HG03342 (cell line): Measurements from ENCODE around the gene RBM20.

Source experiments
- ATAC-seq: cut with Tn5 transposase; IDR thresholded peaks from one replicate; pipeline ENCODE4 v1.9.1; 2021; ENCODE audit warnings: mild to moderate bottlenecking, moderate library complexity; ENCODE audit not compliant: unreplicated experiment

Gene RBM20

DNA sequence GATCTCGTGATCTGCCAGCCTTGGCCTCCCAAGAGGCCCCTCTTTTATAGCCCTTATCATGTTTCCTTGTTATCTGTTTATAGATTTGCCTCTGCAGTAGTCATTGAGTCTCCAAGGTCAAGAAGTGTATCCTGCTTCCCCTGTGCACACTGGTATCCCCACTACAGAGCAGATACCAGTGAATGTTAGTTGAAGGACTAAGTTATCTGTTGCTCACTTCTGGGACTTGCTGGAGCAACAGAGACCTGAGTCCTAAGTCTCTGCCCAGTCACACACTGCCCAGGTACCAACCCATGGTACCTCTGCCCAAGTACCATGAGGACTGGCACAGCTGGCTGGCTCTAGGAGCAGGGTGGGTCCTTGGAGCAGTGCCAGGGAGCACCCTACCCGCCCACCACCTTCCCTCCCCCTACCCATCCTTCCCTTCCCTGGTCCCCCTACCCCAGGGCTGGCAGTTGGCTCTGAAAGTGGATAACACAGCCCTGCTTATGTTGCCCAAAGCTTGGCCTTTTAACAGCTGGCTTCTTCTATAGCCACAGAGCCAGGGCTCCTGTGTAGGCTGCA lies 201.1 kb downstream of the RBM20 start:
- no peak for ATAC-seq

DNA sequence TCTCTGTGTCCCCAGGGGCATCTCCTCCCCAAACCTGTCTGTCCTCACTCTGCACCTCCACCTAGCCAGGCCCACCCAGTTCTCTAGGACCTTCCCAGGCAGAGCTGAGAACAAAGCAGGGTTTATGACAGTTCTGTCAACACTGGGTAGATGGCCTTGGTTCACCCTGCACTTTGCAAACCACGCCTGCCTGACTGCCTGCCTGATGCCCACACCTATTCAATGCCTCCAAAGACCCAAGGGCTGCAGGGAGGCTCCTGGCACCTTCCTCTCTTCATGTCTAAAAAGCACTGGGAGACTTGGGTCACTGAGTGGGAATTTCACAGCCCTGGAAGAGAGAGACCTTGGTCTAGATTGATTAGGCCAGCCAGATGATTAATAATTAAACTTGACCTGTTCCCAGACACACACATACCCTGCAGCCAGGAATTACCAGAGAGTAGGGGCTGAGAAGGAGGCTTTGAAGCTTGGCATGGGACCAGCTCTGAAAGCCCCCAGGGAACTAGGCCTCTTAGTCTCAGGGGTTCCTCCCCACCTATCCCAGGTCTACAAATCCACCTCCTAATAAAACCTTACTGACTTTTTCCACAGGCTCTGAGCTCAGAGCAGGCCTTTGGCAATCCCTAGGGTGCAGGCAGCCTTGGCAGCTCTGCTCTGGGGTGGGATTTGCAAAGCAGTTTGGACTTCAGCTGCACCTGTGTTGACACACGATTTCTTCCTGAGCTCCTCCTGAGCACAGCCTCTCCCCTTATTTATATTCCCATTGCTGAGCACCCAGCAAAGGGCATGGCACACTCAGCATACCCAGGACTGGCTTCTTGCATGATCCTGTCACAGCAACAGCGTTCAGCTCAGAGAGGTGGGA lies 201.9 kb downstream of the RBM20 start:
- ATAC-seq = no peak

DNA sequence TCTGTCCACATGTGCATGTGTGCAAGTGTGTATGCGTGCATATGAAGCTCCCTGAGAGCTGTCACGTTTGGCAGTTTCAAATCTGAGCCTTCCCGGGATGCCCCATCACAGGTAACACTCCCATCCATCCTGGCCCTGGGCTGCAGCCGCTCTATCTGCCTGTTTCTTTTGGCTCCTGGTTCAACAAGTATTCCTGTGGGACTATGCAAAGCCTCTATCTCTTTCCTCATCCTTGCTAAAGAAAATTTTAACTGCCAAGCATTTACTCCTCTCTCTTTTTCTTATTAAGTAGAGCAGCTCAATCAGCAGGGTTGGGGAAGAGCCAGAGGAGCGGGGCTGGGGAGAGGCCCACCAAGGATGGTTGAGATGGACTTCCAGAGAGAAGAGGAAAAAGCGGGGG lies 203.2 kb downstream of the RBM20 start:
- no peak for ATAC-seq

DNA sequence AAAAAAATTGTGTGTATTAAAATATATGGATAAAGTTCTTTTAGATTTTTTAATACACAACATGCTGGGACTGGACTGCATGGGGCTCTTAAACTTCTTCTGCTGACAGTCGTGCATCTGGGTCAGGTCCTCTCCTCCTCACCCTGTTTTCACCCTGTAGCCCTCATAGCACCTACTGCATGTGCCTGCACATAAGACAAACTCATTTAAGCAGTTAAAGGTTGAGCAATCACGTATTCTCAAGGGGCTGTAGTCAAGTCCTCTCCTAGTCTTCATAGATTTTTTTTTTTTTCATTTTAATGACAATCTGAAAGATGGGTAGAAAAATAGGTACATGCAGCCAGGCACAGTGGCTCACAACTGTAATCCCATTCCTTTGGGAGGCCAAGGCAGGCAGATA lies 204.0 kb downstream of the RBM20 start:
- no peak for ATAC-seq

DNA sequence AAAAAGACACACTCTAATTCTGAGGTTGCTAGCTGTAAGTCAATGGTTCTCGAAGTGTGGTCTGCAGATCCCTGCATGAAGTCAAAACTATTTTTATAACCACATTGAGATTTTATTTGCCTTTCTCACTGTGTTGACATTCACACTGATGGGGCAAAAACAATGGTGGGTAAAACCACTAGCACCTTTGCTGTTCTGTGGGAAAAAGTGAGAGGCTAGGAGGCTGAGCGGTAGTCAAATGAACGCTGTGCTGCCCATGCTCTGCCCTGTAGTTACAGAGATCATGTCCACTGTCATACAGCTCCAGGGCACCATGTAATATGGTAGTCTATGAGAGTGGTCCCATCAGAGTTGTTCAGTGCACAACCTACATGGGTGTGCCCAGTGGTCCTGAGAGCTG lies 206.0 kb downstream of the RBM20 start:
- ATAC-seq = no peak

DNA sequence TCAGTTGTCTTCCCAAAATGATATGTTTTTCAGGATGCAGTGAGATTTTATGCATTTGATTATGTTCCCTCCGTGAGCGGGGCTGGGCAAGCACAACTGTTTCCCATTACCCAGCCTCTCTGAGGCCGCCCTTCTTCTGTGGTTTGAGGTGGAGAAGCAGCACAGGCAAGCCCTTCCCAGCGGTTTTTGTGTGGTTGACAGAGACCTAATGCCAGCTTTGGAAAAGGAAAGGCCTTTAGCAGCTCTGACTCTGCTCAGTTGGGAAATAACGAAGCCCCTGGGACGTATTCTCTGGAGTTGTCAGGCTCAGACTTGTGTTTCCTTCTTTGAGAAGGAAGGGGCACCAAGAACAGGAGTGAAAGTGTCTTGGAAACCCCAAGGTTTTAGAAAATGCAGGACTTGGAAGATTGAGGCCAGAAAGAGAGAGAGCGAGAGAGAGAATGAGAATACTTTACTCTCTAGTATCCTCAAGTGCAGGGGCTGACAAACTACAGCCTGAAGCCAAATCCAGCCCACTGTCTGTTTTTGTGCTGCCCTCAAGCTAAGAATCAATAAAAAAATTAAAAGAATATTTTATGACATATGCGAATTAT lies 207.0 kb downstream of the RBM20 start:
- ATAC-seq = no peak

DNA sequence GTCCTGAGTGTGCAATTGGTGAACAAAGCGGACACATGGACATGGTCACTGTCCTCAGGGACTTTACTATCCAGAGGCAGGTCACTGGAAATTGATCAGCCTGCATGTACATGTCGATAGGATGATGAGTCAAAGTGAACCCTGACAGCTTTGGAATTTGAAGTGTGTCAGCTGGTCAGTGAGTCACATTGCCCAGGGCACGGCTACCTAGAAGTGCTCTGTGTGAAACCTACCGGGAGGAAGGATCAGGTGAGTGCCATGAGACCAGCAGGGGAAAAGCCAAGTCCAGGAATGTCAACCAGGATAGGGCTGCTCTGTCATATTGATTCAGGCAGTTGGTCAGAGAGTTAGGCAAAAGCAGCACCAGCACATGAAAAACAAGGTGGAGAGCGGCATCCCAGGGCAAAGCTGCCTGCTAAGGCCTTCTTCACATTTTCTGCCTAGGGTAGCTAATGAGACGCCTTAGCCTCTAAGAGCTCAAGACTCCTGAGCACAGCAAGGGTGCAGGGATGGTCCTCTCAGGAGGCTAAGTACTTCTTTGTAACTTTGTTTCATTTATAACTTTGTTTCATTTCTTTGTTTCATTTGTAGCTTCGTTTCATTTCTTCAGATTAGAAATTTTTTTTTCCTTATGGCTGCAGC lies 208.2 kb downstream of the RBM20 start:
- ATAC-seq = peak; percentile 38

DNA sequence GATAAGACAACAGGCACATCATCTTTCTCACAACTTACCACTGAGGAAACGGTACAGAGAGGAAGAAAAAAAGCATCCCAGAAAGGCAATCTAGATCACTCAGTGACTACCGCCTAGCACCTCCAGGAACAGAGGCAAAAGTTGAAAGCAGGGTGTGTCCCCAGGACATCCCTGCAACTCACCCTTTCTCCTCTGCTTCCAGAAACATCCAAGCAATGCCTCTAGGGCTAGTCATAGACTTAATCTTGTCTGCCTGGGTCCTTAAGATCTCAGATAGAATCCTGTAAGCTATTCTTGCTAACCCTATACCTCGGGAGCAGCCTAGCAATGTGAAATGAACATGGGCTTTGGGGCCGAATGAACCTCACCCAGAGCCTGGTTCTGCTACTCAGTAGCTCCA lies 208.8 kb downstream of the RBM20 start:
- ATAC-seq = no peak

DNA sequence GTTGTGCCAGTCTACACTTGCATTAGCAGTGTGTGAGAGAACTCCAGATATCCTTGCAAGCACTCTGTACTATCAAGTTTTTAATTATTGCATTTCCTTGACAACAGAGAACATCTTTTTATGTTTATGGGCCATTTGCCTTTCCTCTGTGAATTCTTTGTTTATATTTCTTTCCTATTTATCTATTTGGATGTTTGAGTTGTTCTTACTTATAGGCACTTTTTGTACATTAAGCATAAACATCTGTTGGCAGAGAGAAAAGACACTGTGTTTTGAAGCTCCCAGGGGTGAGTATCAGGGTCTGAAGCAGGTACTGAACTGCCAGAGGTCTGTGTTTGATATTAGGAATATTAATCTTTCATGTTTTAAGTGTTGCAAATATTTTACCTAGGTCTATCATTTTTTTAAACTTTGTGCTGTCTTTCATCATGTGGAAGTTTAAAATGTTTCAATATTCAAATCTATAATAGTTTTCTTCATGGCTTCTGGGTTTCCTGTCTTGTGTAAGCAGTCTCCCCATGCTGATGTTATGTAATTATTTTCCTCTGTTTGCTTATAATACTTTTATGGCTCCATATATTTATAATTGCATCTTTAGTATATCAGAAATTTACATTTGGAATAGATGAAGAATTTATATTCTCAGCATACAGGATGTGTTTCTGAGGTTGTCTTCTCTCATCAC lies 209.9 kb downstream of the RBM20 start:
- no peak for ATAC-seq

DNA sequence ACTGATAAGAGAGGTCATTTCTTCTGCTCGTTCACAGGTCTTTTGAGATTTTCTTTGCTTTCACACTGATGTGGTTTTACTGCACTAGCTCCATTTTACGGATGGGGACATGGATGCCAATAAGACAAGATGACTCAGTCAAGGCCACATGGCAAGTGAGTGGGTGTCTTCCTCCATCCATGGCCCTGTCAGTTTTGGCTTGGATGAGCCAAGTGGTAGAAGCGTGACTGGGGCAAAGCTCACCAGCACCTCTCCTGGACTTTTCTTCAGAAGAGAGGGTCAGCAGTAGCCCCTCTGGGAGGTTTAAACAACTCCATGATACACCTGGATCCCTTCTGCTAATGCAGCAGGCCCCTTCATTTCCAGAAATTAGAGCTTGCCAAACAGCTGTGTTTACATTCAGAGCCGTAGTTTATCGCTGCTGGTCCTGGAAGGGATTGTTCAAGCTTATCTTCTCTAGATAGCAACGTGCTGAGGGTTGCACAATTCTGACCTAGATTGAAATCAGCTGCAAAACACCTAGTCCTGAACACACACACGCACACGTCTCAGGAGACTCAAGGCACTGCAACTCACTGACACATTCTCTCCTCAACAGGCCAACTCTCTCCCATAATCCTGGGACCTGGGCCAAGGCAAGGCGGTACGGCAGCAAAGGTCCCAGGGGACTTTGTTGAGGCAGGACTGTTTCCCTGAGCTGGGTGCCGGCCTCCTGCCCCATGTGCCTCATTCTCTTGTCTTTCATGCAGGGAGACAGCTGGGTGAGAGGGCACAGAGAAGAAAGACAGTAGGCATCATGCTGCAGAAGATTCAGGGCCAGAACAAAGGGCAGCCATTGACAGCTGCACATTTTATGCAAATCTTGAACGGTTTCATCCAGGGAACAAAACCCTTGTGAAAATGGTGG lies 213.4 kb downstream of the RBM20 start:
- ATAC-seq = peak; percentile 44

DNA sequence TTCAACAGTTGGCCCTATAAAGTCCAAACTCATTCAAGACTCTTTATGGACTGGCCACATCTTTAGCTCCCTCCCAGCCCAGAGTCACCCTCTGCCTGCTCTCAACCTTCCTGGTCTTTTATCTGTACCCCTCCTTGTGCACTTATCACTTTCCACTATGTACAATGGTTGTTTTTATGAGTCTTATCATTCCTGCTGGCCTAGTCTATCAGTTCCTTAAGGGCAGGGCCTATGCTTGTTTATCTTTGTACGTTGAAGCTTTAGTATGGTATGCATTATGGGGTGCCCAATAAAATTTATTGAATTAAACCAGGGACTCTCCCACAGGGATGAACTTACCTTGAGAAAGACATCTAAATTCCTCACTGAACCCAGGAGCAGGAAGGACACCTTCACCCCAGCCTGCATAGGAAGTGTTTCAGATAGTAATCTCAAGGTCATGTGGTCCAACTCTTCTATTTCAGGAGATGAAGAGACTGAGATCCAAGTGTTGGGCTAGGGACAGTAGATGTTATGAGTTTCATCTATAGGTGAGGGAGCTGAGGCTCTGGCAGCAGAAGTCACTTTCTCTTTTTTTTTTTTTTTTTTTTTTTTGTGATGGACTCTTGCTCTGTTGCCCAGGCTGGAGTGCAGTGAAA lies 214.3 kb downstream of the RBM20 start:
- no peak for ATAC-seq

DNA sequence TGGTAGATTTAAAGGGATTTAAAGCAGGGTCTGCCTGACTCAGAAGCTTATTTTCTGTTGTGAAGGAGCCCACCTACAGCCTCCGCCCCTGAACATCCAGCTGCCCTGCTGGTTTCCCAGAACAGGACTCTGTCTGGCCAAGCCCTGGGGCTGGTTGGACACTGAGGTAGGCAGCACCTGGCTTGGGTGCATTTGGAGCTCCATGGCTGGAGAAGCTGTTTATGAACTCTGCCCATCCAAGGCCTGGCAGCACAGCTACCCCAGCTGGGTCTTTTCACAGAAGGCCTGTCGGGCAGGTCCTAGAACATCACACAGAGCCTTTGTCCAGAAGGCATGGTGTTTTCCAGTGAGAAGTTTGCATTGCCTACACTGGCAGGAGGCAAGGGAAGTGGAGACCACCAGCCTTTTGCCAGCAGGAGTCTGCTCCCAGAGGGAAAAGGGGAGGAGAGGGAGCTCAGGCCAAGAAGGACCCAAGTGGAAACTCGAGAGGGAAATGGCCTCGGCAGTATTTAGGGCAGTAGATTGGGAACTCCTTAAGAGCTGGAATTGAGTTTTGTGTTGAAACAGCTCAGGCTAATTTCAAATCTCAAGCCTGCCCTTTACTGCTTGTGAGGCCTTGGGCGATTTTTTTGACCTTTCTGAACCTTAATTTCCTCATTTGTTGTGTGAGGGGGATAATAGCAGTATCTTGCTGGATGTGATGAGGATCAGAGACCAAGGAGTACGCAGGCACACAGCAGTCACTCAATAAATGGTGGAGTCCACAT lies 215.3 kb downstream of the RBM20 start:
- no peak for ATAC-seq

DNA sequence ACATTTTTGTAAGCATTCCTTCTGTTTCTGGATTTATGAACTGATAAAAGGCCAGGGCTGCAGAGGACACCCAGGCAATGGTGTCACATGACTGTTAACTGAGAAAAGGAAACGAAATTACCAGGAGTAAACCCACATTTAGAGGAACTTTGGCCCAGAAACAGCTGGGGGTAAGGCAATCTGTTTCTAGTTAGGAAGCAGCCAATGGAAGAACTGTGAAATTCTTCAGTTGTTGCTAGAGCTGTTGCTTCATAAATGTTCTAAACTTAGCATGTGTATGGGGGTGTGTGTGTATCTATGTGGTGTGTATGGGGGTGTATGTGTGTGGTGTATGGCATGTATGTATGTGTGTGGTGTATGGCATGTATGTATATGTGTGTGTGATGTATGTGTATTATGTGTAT lies 215.8 kb downstream of the RBM20 start:
- ATAC-seq = no peak

DNA sequence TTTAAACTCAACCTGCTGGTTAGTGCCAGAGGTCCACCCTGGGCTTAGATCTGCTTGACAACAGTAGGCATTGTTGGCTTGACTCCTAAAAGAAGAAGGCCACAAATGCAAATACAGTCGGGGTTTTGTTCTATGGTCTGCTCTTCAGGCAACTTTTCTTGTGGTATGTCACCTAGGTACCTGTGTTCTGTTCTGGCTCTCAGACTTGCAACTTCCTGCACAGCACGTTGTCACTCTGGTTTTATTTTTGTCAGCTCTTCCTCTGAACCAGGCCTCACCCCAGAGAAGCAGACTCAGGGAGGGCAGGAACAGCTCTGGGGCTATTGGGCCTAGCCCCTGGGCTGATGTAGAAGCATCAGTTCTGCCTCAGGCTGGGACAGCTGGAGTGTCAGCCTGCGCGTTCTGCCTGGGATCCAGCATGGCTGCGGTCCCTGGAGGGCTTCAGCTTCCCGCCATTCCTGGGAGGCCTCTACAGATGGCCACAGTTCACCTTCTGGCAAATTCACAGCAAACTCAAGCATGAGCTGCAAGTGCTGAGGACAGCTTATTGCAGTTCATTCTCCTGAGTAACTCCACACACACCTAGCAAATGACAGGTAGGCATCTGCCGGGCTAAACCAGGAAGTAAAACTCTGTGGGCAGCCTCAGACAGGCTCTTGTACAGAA lies 216.6 kb downstream of the RBM20 start:
- peak; percentile 49 for ATAC-seq

DNA sequence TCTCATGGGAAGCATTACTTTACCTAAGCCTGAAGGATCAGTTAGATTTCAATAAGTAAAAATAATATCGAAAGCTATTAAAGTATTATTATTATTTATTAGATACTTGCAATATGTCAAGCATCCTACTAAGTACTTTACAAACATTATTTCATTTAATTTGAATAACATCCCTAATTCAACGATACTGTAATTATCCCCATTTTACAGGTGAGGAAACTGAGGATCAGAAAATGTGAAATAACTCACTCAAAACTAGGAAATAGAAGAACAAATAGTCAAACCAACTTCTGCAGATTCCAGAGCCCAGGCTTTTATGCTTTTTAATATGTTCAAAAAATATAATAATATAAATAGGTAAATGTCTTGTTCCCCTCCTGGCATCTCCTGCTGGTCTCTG lies 217.3 kb downstream of the RBM20 start:
- no peak for ATAC-seq

DNA sequence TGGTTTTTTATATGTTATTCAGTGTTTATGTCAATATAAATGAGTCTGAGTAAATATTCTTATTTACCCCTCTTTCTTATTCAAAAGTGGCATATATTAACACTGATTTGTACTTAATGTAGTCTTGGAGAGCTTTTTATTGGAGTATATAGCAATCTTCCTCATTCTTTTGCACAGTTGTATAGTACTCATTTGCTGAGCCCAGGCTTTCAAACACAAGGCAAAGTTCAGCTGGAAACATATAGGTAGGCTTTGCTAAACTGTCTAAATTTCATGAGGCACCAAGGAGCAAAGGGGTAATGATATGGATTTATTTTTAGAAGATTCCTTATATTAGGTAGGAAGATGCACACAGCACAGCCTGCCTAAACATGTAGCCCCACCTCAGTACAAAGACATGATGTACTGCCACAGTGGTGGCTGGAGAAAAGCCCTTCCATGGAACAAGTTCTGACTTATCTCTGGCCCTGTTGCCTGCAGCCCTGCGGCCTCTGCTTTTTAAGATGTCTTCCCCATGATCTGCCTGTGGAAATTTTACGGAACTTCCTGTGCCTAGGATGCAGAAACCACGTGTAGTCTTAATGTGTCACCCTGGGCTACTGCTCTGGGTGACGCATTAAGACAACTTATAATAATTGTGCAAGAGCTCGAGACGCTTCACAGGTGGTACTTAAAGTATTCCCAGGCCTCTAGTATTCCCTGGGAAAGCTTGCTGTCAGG lies 218.0 kb downstream of the RBM20 start:
- ATAC-seq = no peak

DNA sequence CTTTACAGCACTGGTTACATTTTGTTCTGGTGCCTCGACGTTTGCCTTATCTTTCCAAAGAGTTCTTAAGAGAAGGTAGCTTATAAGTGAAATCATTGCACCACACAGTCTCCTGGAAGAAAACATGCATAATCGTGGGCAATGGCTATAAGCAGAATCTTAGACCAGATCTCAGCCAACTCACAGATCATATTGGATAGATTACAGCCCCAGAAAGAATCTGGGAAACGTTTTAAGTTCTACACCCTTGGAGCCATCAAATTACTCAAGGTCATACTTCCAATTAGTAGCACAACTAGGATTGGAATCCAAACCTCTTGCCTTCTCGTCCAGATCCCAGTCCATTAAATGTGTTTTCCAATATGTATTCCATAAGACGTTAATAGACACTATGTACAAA lies 218.8 kb downstream of the RBM20 start:
- ATAC-seq = no peak

DNA sequence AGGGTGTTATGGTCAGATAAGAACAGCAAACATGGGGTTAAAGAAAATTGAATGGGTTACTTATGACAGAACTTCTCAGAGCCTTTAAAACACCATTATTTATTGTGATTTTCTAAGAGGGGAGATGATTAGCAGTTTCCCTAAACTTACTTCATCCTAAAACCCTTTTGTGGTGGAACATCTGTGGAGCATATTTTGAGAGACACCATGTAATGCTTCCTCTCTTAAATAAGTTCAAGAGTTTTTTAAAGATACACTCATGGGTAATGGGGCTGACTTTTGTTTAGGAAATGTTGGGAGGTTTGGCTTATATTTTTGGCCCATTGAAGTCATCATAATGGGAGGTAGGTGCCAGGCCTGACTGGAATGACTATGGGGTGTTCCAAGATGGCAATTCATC lies 219.2 kb downstream of the RBM20 start:
- no peak for ATAC-seq
